Panc1 (cell line): ENCODE measurements around the gene PSMB4. TPM values are rescaled to one million over a fixed set of nuclear protein-coding genes. Genes with fewer than 3 reads are reported as not detected.

Source experiments
- ATAC-seq: fragments of 200-7000 bp; cut with Tn5 transposase; 2 replicates; pipeline ENCODE4 v1.9.1; 2020; ENCODE audit warnings: mild to moderate bottlenecking, moderate library complexity
- BruUV-seq: library from RNA; stranded (reverse); fragments of 400-500 nt; replicated peaks from 2 replicates; lab custom pipeline; 2021; lab: Mats Ljungman, UMichigan
- CTCF ChIA-PET: fragments of 300-600 bp; sonication (Branson Sonifier 250); formaldehyde crosslinking; loops from one replicate; lab custom pipeline; 2022; ENCODE audit warnings: antibody characterized with exemption; lab: Charles Lee
- POLR2A ChIA-PET: fragments of 300-600 bp; sonication (Branson Sonifier 250); formaldehyde crosslinking; loops from one replicate; lab custom pipeline; 2022; ENCODE audit warnings: antibody characterized with exemption; lab: Charles Lee
- DNase-seq: peaks from one replicate; pipeline ENCODE4 v3.0.0-alpha.2; 2010; ENCODE audit warnings: low read depth, low spot score
- H3K27ac ChIP-seq: 2 replicates; pipeline ENCODE4 v1.5.1; 2011; ENCODE audit warnings: mild to moderate bottlenecking, low read length, inconsistent platforms
- H3K27me3 ChIP-seq: fragments of 200-500 bp; sonication (Bioruptor generic); 2 replicates; pipeline ENCODE4 v1.6.0; 2014; ENCODE audit warnings: low read length, inconsistent platforms; ENCODE audit not compliant: control insufficient read depth, insufficient read depth
- H3K36me3 ChIP-seq: fragments of 200-500 bp; sonication (Bioruptor generic); 2 replicates; pipeline ENCODE4 v1.5.1; 2014; ENCODE audit warnings: inconsistent platforms, mild to moderate bottlenecking, low read length, moderate library complexity; ENCODE audit not compliant: control insufficient read depth, insufficient read depth
- H3K4me1 ChIP-seq: 2 replicates; pipeline ENCODE4 v1.5.1; 2011; ENCODE audit warnings: inconsistent platforms, mild to moderate bottlenecking, low read length, moderate library complexity; ENCODE audit not compliant: control insufficient read depth, insufficient read depth
- H3K4me3 ChIP-seq, 2 experiments: 2 replicates each; pipeline ENCODE4 v1.5.1; 2011 to 2012; ENCODE audit warnings: low read depth in 2 of 2, low read length in 2 of 2, mild to moderate bottlenecking in 2 of 2, inconsistent platforms in 1 of 2, moderate library complexity in 1 of 2
- H3K9me3 ChIP-seq: fragments of 200-500 bp; sonication (Bioruptor generic); 2 replicates; pipeline ENCODE4 v1.5.1; 2014; ENCODE audit warnings: low read depth, mild to moderate bottlenecking, inconsistent platforms, low read length, moderate library complexity; ENCODE audit not compliant: control insufficient read depth, insufficient read depth
- POLR2AphosphoS5 ChIP-seq: IDR thresholded peaks from 2 replicates; pipeline ENCODE4 v1.6.1; 2012; ENCODE audit warnings: mild to moderate bottlenecking, low read depth, low read length, moderate library complexity
- SIN3A ChIP-seq: IDR thresholded peaks from 2 replicates; pipeline ENCODE4 v1.6.1; 2012; ENCODE audit warnings: low read depth, mild to moderate bottlenecking, low read length, moderate library complexity, borderline replicate concordance; ENCODE audit not compliant: insufficient read depth
- TCF7L2 ChIP-seq: IDR thresholded peaks from 2 replicates; pipeline ENCODE4 v1.6.1; 2011; ENCODE audit warnings: mild to moderate bottlenecking, low read depth, low read length, inconsistent platforms
- in situ Hi-C: cut with HindIII; loops from 2 replicates; pipeline ENCODE4 v1.10.0; 2016; ENCODE audit warnings: low sequenced_read_pairs, low pct_unique_long_range_greater_than_20kb
- intact Hi-C: fragments of 100-400 bp; cut with micrococcal nuclease; formaldehyde crosslinking; loops from one replicate; pipeline ENCODE4 v1.10.0; 2022; ENCODE audit not compliant: unreplicated experiment
- total RNA-seq: library from RNA; stranded (reverse); gene quantifications from one replicate; pipeline ENCODE4 v1.2.1, GENCODE V29; 2021; ENCODE audit not compliant: unreplicated experiment
- TF ChIP-seq, protein P1 (sequence below): fragments of 450-650 bp; IDR thresholded peaks from 2 replicates; pipeline ENCODE4 v1.5.1; 2017; ENCODE audit warnings: mild to moderate bottlenecking
- TF ChIP-seq, protein P2 (sequence below), 2 experiments: IDR thresholded peaks; 2 replicates each; pipeline ENCODE4 v1.6.1; 2011 to 2012; ENCODE audit warnings: low read depth in 2 of 2, control low read depth in 1 of 2, low read length in 1 of 2, mild to moderate bottlenecking in 1 of 2, moderate library complexity in 1 of 2; ENCODE audit not compliant: insufficient read depth in 1 of 2

PSMB4 gene
- total RNA-seq, 1 experiment from 2014 or later = 412 TPM

DNA sequence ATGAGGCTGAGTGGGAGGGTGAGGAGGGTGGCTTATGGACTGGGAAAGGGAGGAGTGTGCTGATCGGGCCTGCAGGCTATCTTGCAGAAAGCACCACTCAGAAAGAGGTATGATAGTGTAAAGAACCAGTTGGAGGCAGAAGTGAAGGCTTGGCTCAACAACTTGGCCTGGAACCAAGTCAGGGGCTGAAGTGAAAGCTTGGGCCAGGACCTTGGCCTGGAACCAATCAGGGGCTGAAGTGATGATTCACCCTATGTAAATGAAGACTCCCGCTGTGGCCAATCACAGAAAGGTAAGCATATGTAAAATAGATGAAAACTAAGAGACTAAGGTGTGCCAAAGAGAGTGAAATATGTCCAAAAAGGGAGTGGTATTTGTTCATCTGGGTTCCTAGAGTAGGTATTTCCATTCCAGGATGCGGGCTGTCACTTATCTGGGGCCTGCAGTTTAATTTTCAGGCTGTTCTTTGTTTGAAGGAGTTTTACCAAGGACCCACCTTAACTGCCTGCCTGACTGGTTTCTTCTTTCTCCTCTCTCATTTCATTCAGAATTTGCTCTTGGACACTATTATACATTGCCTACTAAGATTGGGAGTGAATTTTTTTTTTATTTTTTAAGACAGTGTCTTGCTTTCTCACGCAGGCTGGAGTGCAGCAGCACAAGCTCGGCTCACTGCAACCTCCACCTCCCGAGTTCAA, 47.2 kb upstream of the PSMB4 start:
- no peak overlapping the region for H3K27ac ChIP-seq
- ATAC-seq (no peak), DNase-seq (no peak)
- H3K4me3 ChIP-seq = no peak overlapping the region
- H3K27me3 ChIP-seq = no peaks in the 10 kb centered on the region
- TF ChIP-seq, protein P1, sequence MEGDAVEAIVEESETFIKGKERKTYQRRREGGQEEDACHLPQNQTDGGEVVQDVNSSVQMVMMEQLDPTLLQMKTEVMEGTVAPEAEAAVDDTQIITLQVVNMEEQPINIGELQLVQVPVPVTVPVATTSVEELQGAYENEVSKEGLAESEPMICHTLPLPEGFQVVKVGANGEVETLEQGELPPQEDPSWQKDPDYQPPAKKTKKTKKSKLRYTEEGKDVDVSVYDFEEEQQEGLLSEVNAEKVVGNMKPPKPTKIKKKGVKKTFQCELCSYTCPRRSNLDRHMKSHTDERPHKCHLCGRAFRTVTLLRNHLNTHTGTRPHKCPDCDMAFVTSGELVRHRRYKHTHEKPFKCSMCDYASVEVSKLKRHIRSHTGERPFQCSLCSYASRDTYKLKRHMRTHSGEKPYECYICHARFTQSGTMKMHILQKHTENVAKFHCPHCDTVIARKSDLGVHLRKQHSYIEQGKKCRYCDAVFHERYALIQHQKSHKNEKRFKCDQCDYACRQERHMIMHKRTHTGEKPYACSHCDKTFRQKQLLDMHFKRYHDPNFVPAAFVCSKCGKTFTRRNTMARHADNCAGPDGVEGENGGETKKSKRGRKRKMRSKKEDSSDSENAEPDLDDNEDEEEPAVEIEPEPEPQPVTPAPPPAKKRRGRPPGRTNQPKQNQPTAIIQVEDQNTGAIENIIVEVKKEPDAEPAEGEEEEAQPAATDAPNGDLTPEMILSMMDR = no peak
- TF ChIP-seq SIN3A = no peak
- TF ChIP-seq, protein P2, sequence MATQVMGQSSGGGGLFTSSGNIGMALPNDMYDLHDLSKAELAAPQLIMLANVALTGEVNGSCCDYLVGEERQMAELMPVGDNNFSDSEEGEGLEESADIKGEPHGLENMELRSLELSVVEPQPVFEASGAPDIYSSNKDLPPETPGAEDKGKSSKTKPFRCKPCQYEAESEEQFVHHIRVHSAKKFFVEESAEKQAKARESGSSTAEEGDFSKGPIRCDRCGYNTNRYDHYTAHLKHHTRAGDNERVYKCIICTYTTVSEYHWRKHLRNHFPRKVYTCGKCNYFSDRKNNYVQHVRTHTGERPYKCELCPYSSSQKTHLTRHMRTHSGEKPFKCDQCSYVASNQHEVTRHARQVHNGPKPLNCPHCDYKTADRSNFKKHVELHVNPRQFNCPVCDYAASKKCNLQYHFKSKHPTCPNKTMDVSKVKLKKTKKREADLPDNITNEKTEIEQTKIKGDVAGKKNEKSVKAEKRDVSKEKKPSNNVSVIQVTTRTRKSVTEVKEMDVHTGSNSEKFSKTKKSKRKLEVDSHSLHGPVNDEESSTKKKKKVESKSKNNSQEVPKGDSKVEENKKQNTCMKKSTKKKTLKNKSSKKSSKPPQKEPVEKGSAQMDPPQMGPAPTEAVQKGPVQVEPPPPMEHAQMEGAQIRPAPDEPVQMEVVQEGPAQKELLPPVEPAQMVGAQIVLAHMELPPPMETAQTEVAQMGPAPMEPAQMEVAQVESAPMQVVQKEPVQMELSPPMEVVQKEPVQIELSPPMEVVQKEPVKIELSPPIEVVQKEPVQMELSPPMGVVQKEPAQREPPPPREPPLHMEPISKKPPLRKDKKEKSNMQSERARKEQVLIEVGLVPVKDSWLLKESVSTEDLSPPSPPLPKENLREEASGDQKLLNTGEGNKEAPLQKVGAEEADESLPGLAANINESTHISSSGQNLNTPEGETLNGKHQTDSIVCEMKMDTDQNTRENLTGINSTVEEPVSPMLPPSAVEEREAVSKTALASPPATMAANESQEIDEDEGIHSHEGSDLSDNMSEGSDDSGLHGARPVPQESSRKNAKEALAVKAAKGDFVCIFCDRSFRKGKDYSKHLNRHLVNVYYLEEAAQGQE (IDR thresholded peaks at IDR 0.05; ENCODE audit: insufficient read depth in 1 of 2, low read depth in 2 of 2, low read length in 1 of 2) = no peak
- no peak for TF ChIP-seq TCF7L2
- TF ChIP-seq POLR2AphosphoS5 = no peak
- peaks cover 5% of the 10 kb centered on the region; the same call in 1 of the 2 replicates for H3K4me1 ChIP-seq
- no TSS peak for BruUV-seq
- POLR2A ChIA-PET = no interaction called here
- H3K9me3 ChIP-seq = peaks cover 6% of the 10 kb centered on the region; the same call in 1 of the 2 replicates
- intact Hi-C loops = no loop called here
- H3K36me3 ChIP-seq = no peaks in the 10 kb centered on the region
- in situ Hi-C loops = no loop called here
- CTCF ChIA-PET = interaction anchor here (0.6 kb wide), 2 partner anchors 17 to 51 kb away, joined by 4 to 9 read pairs; no protein-coding TSS in a partner anchor

DNA sequence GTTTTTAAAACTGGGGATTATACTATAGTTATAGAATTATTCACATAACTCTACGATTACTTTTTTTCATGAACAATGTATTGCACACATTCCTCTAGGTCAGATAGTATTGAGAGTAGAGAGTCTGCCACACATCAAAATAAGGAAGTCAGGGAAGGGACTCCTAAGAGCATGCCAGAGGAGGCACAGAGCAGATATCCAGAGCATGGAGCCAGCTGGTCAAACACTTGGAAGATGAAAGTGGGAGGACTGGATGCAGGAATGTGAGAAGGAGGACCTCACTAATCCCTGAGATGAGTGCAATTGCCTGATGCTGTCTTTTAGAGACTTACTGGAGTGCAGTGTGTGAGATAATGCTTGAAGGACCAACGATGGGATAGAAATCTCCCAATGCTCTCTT, 42.7 kb upstream of the PSMB4 start:
- H3K9me3 ChIP-seq = peaks cover 6% of the 10 kb centered on the region; the same call in 1 of the 2 replicates
- no peaks in the 10 kb centered on the region for H3K4me1 ChIP-seq
- in situ Hi-C loops (no loop called here), intact Hi-C loops (no loop called here)
- POLR2A ChIA-PET = interaction anchor here (0.5 to 0.6 kb wide), 2 partner anchors 42 to 78 kb away, joined by 3 to 4 read pairs; no protein-coding TSS in a partner anchor
- no peaks in the 10 kb centered on the region for H3K27me3 ChIP-seq
- CTCF ChIA-PET = no interaction called here
- no peak overlapping the region for H3K27ac ChIP-seq
- no peak overlapping the region for H3K4me3 ChIP-seq
- no TSS peak for BruUV-seq
- H3K36me3 ChIP-seq = no peaks in the 10 kb centered on the region
- ATAC-seq (no peak), DNase-seq (no peak)
- TF ChIP-seq SIN3A (no peak), TCF7L2 (no peak), POLR2AphosphoS5 (no peak)
- TF ChIP-seq, protein P1 = no peak
- TF ChIP-seq, protein P2 (IDR thresholded peaks at IDR 0.05; ENCODE audit: insufficient read depth in 1 of 2, low read depth in 2 of 2, low read length in 1 of 2) = no peak
